ENCODE results near the gene KHK.

Gene KHK

GRCh38 chr2:27053321-27053720, 33.3 kb upstream of the KHK start:
- DNase-seq (ENCODE audit: extremely low read depth, low read depth): no peak
- no peak for TF ChIP-seq CTCF (IDR thresholded peaks at IDR 0.05; ENCODE audit: low read depth, low read length)

- no peak for TF ChIP-seq CTCF (IDR thresholded peaks at IDR 0.05; ENCODE audit: low read depth, low read length)
Observed at GRCh38 chr2:27053776-27054175, 32.8 kb upstream of the KHK start.

GRCh38 chr2:27054721-27055120, 31.9 kb upstream of the KHK start:
- DNase-seq (ENCODE audit: extremely low read depth, low read depth): no peak
- TF ChIP-seq CTCF (IDR thresholded peaks at IDR 0.05; ENCODE audit: low read depth, low read length): no peak

More at GRCh38 chr2:27053776-27054175, 32.8 kb upstream of the KHK start:
- DNase-seq (ENCODE audit: extremely low read depth, low read depth): no peak

- no peak for TF ChIP-seq CTCF (IDR thresholded peaks at IDR 0.05; ENCODE audit: low read depth, low read length)
- DNase-seq (ENCODE audit: extremely low read depth, low read depth): no peak
Observed at GRCh38 chr2:27057184-27057583, 29.4 kb upstream of the KHK start.

- DNase-seq (ENCODE audit: extremely low read depth, low read depth): no peak
- no peak for TF ChIP-seq CTCF (IDR thresholded peaks at IDR 0.05; ENCODE audit: low read depth, low read length)
Observed at GRCh38 chr2:27058210-27058609, 28.4 kb upstream of the KHK start.

- DNase-seq (ENCODE audit: extremely low read depth, low read depth): no peak
- TF ChIP-seq CTCF (IDR thresholded peaks at IDR 0.05; ENCODE audit: low read depth, low read length): no peak
Observed at GRCh38 chr2:27059141-27059820, 27.3 kb upstream of the KHK start.

- DNase-seq (ENCODE audit: extremely low read depth, low read depth): no peak
- TF ChIP-seq CTCF (IDR thresholded peaks at IDR 0.05; ENCODE audit: low read depth, low read length): no peak
Observed at GRCh38 chr2:27060323-27060722, 26.2 kb upstream of the KHK start.
